ENCODE measurements around the gene MMP25.
"Not testable (repeated sequence)": the region's sequence is repeated elsewhere in the genome, so short reads cannot be mapped to it uniquely, and the experiment has no call there.

Gene MMP25

DNA sequence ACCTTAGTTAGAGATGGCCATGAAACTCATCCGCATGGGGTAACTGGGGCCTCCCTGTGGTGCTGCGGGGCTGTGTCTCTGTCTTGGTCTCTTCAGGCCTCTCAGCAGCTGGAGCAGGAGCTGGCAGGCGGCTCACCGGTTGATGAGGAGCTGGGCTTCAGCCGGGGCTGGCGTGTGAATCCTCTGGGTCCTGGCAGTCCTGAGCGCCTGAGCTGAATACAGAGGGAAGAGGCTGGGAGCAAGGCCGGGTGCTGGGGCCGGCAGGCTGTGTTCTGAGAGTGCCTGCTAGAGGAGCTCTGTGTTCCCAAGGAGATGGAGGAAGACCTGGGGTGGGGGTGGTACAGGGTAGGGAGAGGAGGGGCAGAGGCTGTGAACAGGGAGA is 9.4 kb downstream of the MMP25 start:
- DNase-seq (ENCODE audit: low read depth): not testable (repeated sequence)

DNA sequence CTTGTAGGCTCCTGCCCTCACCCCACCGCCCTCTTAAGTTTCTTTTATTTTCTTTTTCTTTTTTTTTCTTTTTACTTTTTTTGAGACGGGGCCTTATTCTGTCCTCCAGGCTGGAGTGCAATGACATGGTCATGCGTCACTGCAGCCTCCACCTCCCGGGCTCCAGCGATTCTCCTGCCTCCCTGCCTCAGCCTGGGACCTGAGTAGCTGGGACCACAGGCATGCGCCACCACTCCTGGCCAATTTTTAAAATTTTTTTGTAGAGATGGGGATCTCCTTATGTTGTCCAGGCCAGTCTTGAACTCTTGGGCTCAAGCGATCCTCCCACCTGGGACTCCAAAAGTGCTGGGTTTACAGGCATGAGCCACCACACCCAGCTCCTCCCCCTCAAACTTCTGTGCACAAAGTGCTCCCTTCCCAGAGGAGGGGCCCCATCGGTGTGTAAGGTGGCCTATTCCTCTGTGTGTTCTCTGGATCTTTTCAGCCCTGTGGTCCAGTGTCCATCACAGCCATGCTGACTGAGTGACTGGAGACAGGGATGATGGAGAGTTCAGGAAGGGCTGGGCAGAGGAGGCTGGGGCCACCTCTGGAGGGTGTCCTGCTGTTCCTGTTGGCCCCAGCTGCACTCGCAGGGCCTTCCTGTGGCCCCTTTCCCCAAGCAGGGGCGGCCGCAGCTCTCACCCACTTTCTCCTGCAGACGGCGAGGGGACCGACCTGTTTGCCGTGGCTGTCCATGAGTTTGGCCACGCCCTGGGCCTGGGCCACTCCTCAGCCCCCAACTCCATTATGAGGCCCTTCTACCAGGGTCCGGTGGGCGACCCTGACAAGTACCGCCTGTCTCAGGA is 10.2 kb downstream of the MMP25 start:
- no peak for DNase-seq (ENCODE audit: low read depth)

DNA sequence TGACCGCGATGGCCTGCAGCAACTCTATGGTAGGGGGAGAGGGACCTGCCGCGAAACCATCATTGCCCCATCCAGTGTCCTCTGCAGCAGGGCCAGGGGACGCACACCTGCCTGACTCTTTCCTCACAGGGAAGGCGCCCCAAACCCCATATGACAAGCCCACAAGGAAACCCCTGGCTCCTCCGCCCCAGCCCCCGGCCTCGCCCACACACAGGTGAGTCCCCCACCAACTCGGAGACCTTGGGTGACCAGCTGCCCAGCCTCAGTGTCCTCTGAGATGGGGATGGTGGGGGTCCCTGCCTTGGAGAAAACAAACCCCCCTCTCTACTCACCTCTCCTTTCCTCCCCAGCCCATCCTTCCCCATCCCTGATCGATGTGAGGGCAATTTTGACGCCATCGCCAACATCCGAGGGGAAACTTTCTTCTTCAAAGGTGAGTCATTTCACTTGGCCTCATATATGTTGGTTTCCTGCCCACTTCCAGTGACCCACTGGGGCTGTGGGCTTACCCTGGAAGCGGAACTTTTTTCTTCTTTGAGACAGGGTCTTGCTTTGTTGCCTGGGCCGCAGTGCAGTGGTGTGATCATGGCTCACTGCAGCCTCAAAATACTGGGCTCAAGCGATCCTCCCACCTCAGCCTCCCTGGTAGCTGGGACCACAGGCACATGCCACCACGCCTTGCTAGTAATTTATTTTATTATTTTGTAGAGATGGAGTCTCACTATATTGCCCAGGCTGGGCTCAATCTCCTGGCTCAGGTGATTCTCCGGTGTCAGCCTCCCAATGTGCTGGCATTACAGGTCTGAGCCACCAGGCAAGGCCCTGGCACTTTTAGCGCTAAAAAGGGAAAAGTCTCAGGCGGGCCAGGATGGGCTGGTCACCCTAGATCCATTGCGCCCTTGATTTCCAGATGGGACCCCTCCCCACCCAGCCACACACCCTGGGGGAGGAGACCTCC is 11.1 kb downstream of the MMP25 start:
- no peak for DNase-seq (ENCODE audit: low read depth)

DNA sequence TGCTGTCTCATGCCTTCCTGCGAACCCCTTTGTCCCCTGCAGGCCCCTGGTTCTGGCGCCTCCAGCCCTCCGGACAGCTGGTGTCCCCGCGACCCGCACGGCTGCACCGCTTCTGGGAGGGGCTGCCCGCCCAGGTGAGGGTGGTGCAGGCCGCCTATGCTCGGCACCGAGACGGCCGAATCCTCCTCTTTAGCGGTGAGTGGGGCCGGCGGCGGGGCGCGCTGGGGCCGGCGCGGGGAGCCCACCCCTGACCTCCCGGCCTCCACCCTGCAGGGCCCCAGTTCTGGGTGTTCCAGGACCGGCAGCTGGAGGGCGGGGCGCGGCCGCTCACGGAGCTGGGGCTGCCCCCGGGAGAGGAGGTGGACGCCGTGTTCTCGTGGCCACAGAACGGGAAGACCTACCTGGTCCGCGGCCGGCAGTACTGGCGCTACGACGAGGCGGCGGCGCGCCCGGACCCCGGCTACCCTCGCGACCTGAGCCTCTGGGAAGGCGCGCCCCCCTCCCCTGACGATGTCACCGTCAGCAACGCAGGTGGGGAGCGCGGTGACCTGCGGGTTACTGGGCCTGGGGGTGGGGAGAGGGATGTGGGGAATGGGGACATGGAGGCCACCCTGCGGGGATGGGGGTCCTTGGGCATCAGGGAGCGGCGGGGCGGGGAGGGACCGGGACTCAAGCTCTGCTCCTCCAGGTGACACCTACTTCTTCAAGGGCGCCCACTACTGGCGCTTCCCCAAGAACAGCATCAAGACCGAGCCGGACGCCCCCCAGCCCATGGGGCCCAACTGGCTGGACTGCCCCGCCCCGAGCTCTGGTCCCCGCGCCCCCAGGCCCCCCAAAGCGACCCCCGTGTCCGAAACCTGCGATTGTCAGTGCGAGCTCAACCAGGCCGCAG is 12.0 kb downstream of the MMP25 start:
- DNase-seq (ENCODE audit: low read depth): no peak

DNA sequence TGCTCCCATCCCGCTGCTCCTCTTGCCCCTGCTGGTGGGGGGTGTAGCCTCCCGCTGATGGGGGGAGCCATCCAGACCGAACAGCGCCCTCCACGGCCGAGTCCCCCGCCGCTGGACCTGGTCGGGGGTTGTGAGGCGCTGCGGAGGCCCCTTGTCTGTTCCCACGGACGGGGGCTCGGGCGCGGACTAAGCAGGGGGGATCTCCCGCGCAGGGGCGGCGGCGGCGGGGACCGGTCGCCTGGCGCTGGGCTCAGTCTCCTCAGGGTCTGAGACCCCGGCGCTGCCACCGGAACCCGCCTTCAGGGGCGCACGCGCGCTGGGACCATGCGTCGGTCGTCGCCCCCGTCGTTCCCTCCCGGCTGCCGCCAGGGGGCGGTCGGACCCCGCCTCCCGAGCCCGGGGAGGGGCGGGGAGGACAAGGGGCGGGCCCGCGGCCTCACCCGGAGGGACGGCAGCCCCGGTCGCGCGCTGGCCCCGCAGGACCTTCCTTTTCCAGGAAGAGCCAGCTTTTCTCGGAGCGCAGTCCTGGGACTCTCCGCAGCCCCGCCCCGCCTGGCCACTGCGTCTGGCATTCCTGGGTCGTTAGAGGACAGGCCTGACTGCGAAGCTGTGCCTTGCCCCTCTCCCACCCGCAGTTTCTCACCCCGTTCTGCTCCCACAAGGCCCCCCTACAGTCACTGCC is 12.8 kb downstream of the MMP25 start:
- peak; percentile 79 for DNase-seq (ENCODE audit: low read depth)

DNA sequence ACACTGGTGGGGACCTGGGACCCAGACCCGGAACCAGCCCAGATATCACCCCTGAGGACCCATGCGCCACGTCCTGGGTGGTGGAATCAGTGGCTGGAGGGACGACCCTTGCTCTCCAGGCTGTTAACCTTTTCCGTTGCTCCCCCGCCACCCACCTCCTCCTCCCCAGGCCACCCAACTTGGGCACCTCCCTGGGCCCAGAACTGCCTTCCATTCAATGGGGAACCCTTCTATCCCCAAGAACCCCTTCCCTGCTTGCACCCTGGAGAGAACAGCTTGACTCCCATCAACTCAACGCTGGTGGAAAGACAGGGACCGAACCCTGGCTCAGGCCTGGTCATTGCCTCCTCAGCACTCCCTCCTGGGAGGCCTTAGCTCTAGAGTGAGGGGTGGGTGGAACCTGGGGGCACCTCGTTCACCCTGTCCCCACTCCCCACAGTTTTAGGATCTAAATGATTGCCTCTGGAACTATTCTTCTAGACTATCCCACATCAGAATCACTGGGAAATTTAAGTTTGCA is 13.4 kb downstream of the MMP25 start:
- DNase-seq (ENCODE audit: low read depth): no peak

DNA sequence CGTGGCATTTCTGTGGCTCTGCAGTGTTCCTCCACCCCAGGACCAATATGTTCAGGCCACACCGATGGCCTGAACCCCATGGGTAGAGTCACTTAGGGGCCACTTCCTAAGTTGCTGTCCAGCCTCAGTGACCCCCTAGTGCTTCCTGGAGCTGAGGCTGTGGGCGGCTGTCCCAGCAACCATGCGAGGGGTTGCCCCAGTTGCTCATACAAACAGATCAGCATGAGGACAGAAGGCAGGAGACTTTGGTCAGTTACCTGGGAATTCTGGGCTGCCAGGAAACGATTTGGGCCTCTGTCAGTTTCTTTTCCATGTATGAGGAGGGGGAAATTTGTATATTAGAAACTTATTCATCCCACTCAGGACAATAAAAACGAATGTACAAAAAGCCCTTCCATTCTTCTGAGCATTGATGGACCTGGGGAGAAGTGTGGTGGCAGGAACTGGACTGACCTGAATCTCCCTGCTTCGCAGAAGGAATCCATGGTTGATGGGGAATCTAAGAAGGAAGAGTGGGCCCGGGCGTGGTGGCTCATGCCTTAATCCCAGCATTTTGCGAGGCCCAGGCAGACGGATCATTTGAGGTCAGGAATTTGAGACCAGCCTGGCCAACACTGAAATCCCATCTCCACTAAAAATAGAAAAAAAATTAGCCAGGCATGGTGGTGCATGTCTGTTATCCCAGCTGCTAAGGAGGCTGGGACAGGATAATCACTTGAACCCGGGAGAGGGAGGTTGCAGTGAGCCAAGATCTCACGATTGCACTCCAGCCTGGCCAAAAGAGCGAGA is 14.2 kb downstream of the MMP25 start:
- DNase-seq (ENCODE audit: low read depth): no peak

DNA sequence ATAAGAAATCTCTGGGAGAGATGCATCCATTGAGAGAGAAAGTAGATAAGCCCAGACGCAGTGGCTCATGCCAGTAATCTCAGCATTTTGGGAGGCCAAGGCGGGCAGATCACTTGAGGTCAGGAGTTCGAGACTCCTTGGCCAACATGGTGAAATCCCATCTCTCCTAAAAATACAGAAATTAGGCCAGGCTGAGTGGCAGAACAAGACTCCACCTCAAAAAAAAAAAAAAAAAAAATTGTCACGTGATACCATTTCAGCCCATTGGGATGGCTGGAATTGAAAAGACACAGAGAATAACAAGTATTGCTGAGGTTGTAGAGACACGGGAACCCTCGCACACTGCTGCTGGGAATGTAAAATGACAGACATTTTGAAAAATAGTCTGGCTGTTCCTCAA is 16.2 kb downstream of the MMP25 start:
- no peak for DNase-seq (ENCODE audit: low read depth)

DNA sequence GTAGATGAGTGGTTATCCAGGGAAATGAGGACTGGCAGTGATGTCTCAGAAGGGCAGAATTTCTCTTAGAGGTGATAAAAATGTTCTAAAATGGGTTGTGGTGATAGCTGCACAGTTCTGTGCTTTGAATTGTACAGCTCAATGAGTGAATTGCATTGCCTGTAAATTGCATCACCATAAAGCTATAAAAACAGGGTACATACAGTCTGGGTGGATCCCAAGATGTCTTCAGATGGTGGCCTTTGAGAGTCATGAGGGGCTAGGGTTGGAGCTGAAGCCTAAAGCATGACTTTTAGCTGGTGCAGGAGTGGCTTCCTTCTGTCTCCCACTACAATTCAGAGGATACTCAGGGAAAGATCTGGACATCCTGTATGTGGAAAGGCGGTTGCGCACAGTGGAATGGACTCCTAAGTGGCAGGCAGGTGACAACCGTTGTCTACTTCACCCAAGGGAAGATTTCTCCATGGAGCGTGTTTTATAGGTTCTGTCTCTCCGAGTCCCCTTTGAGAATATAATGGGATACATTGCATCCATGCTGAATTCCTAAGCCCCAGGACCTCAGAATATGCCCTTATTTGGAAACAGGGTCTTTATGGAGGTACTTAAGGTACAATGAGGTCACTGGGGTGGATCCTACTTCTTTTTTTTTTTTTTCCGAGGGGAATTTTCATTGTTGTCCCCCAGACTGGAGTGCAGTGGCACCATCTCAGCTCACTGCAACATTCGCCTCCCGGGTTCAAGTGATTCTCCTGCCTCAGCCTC is 17.4 kb downstream of the MMP25 start:
- no peak for DNase-seq (ENCODE audit: low read depth)

DNA sequence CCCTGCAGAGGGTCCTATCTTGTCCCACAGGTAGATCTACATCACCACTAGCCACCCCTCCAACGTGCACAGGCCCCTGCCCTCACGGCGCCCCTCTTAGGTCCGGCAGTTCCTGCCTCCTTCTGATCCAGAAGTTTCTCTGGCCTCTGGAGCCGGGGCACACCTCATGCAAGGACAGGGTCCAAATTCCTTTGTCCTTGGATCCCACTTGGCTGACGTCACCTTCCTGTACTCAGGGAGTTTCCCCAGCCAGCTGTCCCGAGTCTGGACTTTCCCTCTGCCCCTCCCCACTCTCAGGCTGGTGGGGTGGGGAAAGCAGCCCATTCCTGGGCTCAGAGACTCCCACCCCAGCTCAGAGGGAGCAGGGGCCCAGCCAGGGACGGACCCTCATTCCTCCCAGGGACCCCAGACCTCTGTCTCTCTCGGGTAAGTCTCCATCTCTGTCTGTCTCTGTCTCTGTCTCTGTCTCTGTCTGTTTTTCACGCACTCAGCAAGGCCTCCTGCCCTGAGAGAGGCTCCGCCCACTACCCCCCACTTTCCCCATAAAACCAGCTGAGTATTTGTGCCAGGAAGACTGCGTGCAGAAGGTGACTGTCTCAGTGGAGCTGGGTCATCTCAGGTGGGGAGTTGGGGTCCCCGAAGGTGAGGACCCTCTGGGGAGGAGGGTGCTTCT is 18.8 kb downstream of the MMP25 start, which contains the start of gene IL32:
IL32 (plus strand) TSS at position 572 of the 673 bp plus-strand sequence. CDS start 172 bp downstream, outside the sequence.
- DNase-seq (ENCODE audit: low read depth): peak; percentile 50

DNA sequence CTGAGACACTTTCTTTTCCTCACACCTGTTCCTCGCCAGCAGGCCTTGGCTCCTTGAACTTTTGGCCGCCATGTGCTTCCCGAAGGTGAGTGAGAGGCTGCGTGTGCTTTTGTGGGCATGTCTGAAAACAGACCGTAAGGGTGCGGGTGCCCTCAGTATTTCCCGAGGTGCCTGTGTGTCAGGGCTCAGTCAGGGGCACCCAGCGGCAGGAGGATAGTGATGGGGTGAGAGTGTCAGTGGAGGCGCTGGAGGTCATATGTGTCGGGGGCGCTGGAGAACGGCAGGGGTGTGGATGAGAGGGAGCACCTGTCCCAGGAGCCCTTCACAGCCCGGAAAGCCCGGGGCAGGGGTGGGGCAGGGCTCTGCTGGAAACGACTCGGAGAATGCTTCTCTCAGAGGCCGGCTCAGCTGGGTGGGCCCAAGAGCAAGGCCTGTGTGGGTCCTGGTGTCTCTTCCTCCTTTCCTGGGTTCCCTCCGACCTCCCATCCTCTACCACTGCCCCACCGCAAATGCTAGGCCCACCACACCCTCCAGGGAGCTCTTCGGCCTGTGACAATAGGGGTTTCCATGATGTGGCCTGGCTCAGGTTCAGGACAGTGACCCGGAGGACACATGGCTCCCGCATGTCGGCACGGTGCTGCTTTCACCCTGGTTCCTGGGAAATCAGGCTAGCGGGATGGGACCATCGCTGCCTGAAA is 19.5 kb downstream of the MMP25 start:
- DNase-seq (ENCODE audit: low read depth): no peak

DNA sequence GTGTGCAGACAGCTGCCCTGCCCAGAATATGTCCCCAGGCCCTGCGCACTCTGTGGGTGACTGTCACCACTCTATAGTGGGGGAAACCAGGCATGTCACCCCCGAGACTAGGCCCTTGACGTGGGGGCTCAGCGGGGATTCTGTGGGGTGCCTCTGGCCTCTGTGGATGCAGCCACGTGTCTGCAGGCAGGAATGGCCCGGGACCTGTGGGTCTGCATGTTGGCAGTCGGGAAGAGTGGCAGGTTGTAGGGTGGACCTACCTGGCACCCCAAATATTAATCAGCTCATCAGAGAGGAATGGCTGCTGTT is 20.0 kb downstream of the MMP25 start:
- no peak for DNase-seq (ENCODE audit: low read depth)

DNA sequence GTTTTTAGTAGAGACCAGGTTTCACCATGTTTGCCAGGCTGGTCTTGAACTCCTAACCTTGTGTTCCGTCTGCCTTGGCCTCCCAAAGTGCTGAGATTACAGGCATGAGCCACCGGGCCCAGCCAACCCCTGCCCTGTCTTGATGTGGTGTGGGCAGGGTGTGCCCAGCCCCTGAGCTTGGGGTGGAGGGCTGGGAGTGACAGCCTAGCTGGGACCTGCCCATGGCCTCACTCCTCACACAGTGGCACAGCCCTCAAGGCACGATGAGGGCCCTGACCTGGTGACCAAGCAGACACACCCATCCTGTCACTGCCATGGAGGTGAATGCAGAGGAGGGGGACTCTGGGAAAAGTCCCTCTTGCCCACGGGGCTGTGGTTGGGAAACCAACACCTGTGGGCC is 22.1 kb downstream of the MMP25 start:
- no peak for DNase-seq (ENCODE audit: low read depth)

DNA sequence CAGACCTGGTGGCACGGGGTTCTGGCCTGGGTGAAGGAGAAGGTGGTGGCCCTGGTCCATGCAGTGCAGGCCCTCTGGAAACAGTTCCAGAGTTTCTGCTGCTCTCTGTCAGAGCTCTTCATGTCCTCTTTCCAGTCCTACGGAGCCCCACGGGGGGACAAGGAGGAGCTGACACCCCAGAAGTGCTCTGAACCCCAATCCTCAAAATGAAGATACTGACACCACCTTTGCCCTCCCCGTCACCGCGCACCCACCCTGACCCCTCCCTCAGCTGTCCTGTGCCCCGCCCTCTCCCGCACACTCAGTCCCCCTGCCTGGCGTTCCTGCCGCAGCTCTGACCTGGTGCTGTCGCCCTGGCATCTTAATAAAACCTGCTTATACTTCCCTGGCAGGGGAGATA is 22.8 kb downstream of the MMP25 start:
- DNase-seq (ENCODE audit: low read depth): not testable (repeated sequence)

DNA sequence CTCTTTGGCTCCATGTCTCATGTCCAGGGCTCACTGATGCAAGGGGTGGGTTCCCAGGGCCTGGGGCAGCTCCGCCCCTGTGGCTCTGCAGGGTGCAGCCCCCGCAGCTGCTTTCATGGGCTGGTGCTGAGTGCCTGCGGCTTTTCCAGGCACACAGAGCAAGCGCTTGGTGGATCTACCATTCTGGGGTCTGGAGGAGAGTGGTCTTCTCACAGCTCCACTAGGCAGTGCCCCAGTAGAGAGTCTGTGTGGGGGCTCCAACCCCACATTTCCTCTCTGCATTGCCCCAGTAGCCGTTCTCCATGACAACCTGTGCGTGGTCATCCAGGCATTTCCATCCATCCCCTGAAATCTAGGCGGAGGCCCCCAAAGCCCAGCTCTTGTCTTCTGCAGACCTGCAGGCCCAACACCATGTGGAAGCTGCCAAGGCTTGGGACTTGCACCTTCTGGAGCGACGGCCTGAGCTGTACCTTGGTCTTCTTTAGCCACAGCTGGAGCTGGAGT is 24.3 kb downstream of the MMP25 start:
- no peak for DNase-seq (ENCODE audit: low read depth)

DNA sequence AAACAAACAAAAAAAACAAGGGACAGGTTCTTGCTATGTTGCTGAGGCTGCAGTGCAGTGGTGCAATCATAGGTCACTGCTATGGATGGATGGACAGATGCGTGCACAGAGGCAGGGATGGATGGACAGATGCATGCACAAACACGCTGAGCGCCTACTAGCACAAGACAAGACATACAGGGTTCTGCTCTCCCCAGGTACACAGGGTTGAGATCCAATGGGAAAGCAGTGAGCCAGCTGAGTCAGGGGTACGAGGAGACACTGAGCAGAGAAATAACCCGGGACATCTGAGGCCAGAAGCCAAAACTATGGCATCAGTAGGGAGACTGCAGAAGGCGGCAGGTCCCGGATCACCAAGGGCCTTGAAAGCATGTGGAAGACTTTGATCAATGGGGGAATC is 25.3 kb downstream of the MMP25 start:
- DNase-seq (ENCODE audit: low read depth): no peak

DNA sequence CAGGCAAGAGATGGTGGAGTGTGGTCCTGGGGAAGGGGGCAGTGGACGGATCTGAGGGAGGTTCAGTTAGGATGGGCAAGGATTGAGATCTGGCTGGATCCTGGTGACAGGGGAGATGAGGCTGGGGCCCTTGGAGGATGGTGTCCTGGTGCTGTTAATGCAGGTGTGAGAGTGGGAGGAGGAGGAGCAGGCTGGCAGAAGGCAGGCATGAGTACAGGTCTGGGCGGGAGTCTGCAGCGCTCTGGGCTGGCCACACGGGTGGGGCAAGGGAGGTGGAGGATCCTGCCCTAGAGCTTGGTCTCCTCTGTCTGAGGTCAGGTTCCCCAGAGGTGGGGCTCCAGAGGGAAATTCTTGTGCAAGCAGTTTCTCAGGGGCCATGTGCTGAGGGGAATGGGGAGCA is 25.8 kb downstream of the MMP25 start:
- DNase-seq (ENCODE audit: low read depth): not testable (repeated sequence)

DNA sequence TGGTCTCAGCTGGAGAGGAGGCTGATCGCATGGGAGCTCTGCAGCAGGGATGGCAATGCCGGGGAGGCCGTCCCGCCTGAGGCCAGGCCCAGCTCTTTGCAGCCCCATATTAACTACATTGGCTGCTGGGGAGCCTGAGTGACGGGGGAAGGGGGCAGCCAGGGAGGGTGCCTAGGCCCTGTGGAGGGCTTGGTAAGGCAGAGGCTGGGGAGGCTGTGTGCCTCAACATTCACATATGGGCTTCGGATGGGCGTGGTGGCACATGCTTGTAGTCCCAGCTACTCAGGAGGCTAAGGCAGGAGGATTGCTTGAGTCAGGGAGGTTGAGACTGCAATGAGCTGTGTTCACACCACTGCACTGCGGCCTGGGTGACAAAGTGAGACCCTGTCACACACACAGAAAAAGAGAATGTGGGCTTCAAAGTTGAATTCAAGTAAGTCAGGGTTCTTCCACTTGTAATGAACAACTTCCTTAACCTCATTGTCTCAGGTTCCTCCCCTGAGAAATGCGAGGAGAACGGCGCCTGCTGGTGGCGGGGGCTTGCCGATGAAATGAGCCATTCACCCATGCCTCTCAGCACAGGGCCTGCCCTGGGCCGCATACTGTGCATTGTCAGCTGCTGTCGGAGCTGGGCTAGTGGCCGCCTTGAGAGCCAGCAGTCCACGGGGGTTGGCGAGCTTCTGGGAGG is 26.4 kb downstream of the MMP25 start:
- DNase-seq (ENCODE audit: low read depth): not testable (repeated sequence)

Data from stimulated activated CD8-positive, alpha-beta memory T cell treated with anti-CD3 and anti-CD28 coated beads, Interleukin-12 subunit alpha, Interleukin-12 subunit beta, amount 100 ng/mL, for 4 hours (primary cell).